ENCODE data around the gene CNR2.

GRCh38 chr1:23953020-23953419, 39.9 kb upstream of the CNR2 start:
- TF ChIP-seq, protein P1, sequence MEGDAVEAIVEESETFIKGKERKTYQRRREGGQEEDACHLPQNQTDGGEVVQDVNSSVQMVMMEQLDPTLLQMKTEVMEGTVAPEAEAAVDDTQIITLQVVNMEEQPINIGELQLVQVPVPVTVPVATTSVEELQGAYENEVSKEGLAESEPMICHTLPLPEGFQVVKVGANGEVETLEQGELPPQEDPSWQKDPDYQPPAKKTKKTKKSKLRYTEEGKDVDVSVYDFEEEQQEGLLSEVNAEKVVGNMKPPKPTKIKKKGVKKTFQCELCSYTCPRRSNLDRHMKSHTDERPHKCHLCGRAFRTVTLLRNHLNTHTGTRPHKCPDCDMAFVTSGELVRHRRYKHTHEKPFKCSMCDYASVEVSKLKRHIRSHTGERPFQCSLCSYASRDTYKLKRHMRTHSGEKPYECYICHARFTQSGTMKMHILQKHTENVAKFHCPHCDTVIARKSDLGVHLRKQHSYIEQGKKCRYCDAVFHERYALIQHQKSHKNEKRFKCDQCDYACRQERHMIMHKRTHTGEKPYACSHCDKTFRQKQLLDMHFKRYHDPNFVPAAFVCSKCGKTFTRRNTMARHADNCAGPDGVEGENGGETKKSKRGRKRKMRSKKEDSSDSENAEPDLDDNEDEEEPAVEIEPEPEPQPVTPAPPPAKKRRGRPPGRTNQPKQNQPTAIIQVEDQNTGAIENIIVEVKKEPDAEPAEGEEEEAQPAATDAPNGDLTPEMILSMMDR (IDR thresholded peaks at IDR 0.05), result no peak
- no peak for TF ChIP-seq POLR2A (IDR thresholded peaks at IDR 0.05)

All from body of pancreas (tissue), 4 donors.